Activated T-cell treated with anti-CD3 and anti-CD28 coated beads, Interleukin-2, amount 50 U/mL, for 4 hours (primary cell): Measurements from ENCODE around the gene CACHD1. TPM values are rescaled to one million over a fixed set of nuclear protein-coding genes. Genes with fewer than 3 reads are reported as not detected.

Source experiments
- ATAC-seq, 2 donors: fragments of 200-7000 bp; cut with Tn5 transposase; one replicate each; pipeline ENCODE4 v1.10.0; 2021
- DNase-seq: peaks from one replicate; pipeline ENCODE4 v3.0.0-alpha.2; 2020
- H3K27me3 Mint-ChIP-seq: one replicate; pipeline ENCODE4 v1.8.0; 2021; ENCODE audit warnings: low read depth, mixed read lengths
- H3K36me3 Mint-ChIP-seq: one replicate; pipeline ENCODE4 v1.8.0; 2022; ENCODE audit warnings: mixed read lengths; ENCODE audit not compliant: insufficient read depth
- H3K4me1 Mint-ChIP-seq: one replicate; pipeline ENCODE4 v1.8.0; 2021; ENCODE audit warnings: low read depth, mixed read lengths
- H3K4me3 Mint-ChIP-seq: one replicate; pipeline ENCODE4 v1.8.0; 2021; ENCODE audit warnings: mild to moderate bottlenecking, moderate library complexity, mixed read lengths
- H3K9me3 Mint-ChIP-seq: one replicate; pipeline ENCODE4 v1.8.0; 2021; ENCODE audit warnings: mixed read lengths
- total RNA-seq, 3 donors: library from RNA; stranded (reverse); gene quantifications; one replicate each; pipeline ENCODE4 v1.2.1, GENCODE V29; 2021

CACHD1 gene
- total RNA-seq, 3 donors from 2014 or later = 0.84 to 2.3 (median 2.0) TPM

- ATAC-seq (no peak), DNase-seq (no peak)
- H3K36me3 Mint-ChIP-seq = no peaks in the 10 kb centered on the region
- no peaks in the 10 kb centered on the region for H3K4me1 Mint-ChIP-seq
- no peak overlapping the region for H3K4me3 Mint-ChIP-seq
- H3K9me3 Mint-ChIP-seq = no peaks in the 10 kb centered on the region
- peaks cover 7% of the 10 kb centered on the region for H3K27me3 Mint-ChIP-seq
These were observed 62.7 kb downstream of the CACHD1 start for GRCh38 chr1:64532646-64533045.

DNA sequence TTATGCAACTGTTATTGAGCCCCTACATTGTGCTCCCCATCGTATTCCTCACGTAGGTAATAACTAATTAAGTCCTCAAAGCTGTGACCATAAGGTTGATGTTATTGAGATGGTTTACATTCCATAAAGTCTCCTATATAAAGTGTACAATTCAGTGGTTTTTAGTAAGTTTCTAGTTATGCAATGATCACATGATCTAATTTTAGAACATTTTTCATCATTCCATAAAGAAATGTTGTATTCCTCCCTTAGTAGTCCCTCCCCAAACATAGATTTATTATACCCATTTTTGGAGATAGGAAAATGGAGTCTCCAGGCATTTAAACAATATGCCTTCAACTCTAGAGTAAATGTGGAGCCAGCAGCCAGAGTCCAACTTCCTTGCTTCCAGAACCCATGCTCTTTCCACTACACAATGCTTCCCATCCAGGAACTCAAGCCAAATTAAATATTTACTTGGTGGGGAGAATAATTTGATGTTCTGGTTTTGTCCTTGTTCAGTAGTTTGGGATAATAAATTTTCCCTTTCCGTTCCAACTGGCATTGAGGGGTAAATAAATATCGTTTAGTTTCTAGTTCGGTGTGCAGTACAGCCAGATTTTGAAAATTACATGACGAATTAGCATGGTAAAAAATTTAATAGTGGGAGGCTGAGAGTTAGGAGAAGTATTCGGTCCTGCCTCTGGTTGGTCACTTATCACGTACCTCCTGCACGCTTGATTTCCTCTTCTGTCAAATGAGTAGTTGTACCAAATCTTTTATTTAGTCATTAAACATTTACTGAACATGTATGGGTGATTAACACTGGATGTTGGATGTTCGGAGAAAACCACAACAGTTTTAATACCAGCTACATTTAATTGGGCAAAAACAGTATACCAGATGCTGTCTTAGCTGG lies 66.3 kb downstream of the CACHD1 start:
- Mint-ChIP-seq H3K27me3 (peaks cover 3% of the 10 kb centered on the region), H3K4me3 (no peak overlapping the region), H3K4me1 (peaks cover 18% of the 10 kb centered on the region), H3K36me3 (no peaks in the 10 kb centered on the region), H3K9me3 (no peaks in the 10 kb centered on the region)
- no peak for ATAC-seq
- no peak for DNase-seq

GRCh38 chr1:64536836-64537490 lies 67.0 kb downstream of the CACHD1 start:
- H3K4me1 Mint-ChIP-seq = peaks cover 18% of the 10 kb centered on the region

DNA sequence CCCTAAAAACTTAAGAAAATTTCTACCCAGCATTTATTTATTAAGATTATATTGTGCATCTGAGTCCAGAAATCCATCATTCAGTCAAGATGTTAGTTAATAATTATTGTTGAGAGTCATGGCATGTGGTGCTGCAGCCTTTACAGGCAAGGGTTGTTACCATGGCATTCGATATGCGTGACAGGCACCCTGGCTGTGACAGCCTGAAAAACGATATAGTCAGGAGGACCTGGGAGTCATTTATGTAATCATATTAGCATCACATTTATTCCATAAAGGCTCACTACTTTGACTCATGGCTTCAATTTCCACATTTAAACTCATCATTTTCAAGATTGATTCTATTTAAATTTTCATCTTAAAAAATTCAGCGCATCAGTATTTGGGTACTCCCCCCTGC lies 68.0 kb downstream of the CACHD1 start:
- H3K36me3 Mint-ChIP-seq = no peaks in the 10 kb centered on the region
- no peak overlapping the region for H3K4me3 Mint-ChIP-seq
- no peak for DNase-seq
- H3K4me1 Mint-ChIP-seq = peaks cover 18% of the 10 kb centered on the region
- no peaks in the 10 kb centered on the region for H3K27me3 Mint-ChIP-seq
- H3K9me3 Mint-ChIP-seq = no peaks in the 10 kb centered on the region
- peak; percentile 27 to 46 for ATAC-seq

More at GRCh38 chr1:64536836-64537490, 67.0 kb downstream of the CACHD1 start:
- H3K9me3 Mint-ChIP-seq = no peaks in the 10 kb centered on the region
- DNase-seq (no peak), ATAC-seq (no peak)
- H3K4me3 Mint-ChIP-seq = no peak overlapping the region
- H3K27me3 Mint-ChIP-seq = no peaks in the 10 kb centered on the region
- no peaks in the 10 kb centered on the region for H3K36me3 Mint-ChIP-seq

- Mint-ChIP-seq H3K9me3 (no peaks in the 10 kb centered on the region), H3K4me3 (no peak overlapping the region), H3K36me3 (no peaks in the 10 kb centered on the region), H3K27me3 (no peaks in the 10 kb centered on the region), H3K4me1 (peaks cover 18% of the 10 kb centered on the region)
- ATAC-seq (no peak), DNase-seq (no peak)
These were observed 68.5 kb downstream of the CACHD1 start for GRCh38 chr1:64538389-64538788.

- no peak for DNase-seq
- no peaks in the 10 kb centered on the region for H3K27me3 Mint-ChIP-seq
- H3K4me3 Mint-ChIP-seq = no peak overlapping the region
These were observed 69.4 kb downstream of the CACHD1 start for GRCh38 chr1:64539289-64539688.

GRCh38 chr1:64539781-64540218 lies 69.9 kb downstream of the CACHD1 start:
- H3K9me3 Mint-ChIP-seq = no peaks in the 10 kb centered on the region
- DNase-seq (no peak), ATAC-seq (no peak)
- H3K36me3 Mint-ChIP-seq = no peaks in the 10 kb centered on the region
- no peaks in the 10 kb centered on the region for H3K27me3 Mint-ChIP-seq
- no peak overlapping the region for H3K4me3 Mint-ChIP-seq
- H3K4me1 Mint-ChIP-seq = peaks cover 28% of the 10 kb centered on the region

More at GRCh38 chr1:64539289-64539688, 69.4 kb downstream of the CACHD1 start:
- Mint-ChIP-seq H3K4me1 (peaks cover 23% of the 10 kb centered on the region), H3K36me3 (no peaks in the 10 kb centered on the region), H3K9me3 (no peaks in the 10 kb centered on the region)
- no peak for ATAC-seq

DNA sequence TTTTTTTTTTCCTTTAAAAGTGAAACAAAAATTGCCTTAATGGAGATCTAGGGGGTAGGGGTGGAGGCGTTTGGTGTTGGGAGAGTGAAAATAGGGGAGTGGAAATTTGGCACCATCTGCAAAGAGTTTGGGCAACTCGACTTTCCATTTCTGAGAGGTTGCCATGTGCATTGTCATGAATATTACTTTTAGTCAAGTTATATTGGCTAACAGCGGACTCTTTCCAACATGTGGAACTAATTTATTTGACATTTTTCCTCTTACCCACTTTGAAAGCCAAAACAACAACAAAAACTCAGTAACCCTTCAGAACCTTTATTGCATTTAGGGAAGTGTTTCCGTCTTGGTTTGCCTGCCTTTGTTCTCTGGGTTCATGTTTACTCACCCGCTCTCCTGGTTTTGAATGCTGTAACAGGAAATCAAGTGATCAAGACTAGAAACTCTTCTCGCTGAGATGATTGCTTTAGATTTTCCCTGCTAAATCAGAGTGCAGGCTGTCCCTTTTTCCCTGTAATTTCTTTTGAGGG lies 70.4 kb downstream of the CACHD1 start:
- Mint-ChIP-seq H3K4me1 (peaks cover 33% of the 10 kb centered on the region), H3K9me3 (no peaks in the 10 kb centered on the region), H3K27me3 (no peaks in the 10 kb centered on the region), H3K36me3 (no peaks in the 10 kb centered on the region), H3K4me3 (no peak overlapping the region)
- DNase-seq (no peak), ATAC-seq (no peak)

GRCh38 chr1:64542118-64542517 lies 72.2 kb downstream of the CACHD1 start:
- no peaks in the 10 kb centered on the region for H3K36me3 Mint-ChIP-seq
- H3K4me1 Mint-ChIP-seq = peaks cover 38% of the 10 kb centered on the region
- H3K9me3 Mint-ChIP-seq = no peaks in the 10 kb centered on the region
- DNase-seq (no peak), ATAC-seq (no peak)
- H3K4me3 Mint-ChIP-seq = no peak overlapping the region
- H3K27me3 Mint-ChIP-seq = no peaks in the 10 kb centered on the region

GRCh38 chr1:64543831-64544230 lies 73.9 kb downstream of the CACHD1 start:
- H3K4me3 Mint-ChIP-seq = no peak overlapping the region
- H3K9me3 Mint-ChIP-seq = no peaks in the 10 kb centered on the region
- ATAC-seq (no peak), DNase-seq (no peak)
- H3K36me3 Mint-ChIP-seq = no peaks in the 10 kb centered on the region
- no peaks in the 10 kb centered on the region for H3K27me3 Mint-ChIP-seq
- peaks cover 38% of the 10 kb centered on the region for H3K4me1 Mint-ChIP-seq

DNA sequence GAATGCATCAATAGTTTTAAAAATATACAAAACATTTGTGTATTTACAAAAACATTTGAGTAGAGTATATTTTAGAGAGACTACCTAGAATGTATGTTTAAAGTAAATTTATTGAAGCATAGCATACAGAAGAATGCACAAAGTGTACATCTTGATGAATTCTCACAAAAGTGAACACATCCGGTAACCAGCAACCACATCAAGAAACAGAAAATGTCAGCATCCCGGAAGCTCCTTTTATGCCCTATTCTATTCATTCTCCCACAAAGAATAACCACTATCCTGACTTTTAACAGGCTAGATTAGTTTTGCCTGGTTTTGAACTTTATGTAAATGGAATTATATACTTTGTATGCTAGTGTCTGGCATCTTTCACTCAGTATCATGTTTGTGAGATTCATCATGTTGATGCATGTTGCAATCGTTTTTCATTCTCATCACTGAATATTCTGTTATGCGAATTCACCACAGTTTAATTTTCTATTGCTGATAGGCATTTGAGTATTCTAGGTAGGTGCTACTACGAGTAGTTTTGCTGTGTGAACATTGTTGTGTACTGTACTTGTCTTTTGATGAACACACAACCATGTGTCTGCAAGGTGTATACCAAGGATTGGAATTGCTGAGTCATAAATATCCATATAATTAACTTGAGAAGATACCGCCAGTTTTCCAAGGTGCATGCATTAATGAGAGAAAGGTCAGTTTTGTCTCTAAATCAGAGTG lies 75.4 kb downstream of the CACHD1 start:
- peaks cover 33% of the 10 kb centered on the region for H3K4me1 Mint-ChIP-seq
- no peaks in the 10 kb centered on the region for H3K27me3 Mint-ChIP-seq
- no peak overlapping the region for H3K4me3 Mint-ChIP-seq
- peak; percentile 46 to 66 for ATAC-seq
- no peaks in the 10 kb centered on the region for H3K9me3 Mint-ChIP-seq
- no peak for DNase-seq
- H3K36me3 Mint-ChIP-seq = no peaks in the 10 kb centered on the region

DNA sequence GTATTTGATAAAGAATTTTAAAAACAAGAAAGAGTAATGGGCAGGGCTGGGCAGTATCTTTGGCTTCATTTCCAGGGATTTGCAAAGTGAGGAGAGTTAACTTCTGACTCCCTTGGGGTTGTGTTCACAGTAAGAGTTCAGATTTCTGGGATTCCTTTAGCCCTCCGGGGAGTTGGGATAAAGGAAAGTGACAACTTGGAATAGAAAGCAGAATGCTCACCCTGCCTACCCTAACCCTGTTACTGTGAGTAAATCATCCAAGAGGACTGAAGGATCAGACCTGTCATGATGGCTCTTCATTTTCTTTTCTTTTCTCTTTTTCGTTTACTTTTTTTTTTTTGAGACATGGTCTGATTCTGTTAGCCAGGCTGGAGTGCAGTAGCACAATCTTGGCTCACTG lies 76.1 kb downstream of the CACHD1 start:
- Mint-ChIP-seq H3K36me3 (no peaks in the 10 kb centered on the region), H3K27me3 (no peaks in the 10 kb centered on the region), H3K4me3 (no peak overlapping the region), H3K4me1 (peaks cover 32% of the 10 kb centered on the region), H3K9me3 (no peaks in the 10 kb centered on the region)
- no peak for ATAC-seq
- DNase-seq = no peak

DNA sequence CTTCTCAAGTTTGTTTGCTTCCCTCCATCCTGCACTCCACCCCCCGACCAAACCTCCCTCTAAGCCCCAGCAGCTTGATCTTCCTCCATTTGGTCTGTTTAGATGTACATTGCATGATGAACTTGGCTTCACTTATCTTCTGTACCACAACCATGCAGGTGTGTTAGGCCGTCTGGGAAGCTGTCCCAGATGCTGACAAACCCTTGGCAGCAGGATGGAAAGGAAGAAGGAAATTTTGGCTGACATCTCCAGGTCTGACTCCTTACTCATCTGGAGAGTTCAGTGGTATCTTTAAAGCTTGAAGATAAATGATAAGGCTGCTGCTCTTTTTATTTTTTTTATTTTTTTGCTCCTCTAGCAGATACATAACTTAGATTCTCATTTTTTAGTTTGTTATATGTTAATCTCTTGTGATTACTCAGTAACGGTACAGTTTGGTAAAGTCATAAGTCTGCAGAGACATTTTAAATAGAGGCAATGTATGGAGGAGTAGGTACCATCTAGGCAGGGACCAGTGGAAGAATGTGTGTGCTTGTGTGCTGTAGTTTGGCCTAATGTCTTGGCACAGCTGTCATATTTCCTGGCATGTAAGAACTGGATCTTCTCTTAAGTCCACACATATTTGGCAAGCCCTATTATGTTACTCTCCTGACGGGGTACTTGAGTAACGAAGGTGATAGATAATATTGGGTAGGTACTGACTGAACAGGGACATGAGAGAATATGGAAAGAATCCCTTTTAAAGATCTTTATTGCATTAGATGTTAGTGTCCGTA lies 79.7 kb downstream of the CACHD1 start:
- Mint-ChIP-seq H3K4me1 (peaks cover 30% of the 10 kb centered on the region), H3K9me3 (no peaks in the 10 kb centered on the region), H3K4me3 (no peak overlapping the region), H3K27me3 (no peaks in the 10 kb centered on the region), H3K36me3 (no peaks in the 10 kb centered on the region)
- DNase-seq = no peak
- no peak for ATAC-seq
